IMR-90 (cell line): ENCODE results near the gene BRSK1. TPM values are rescaled to one million over a fixed set of nuclear protein-coding genes. Genes with fewer than 3 reads are reported as not detected.

Experiments
- ATAC-seq: fragments of 200-7000 bp; cut with Tn5 transposase; 2 replicates; pipeline ENCODE4 v1.9.1; 2020; ENCODE audit warnings: low read depth, mild to moderate bottlenecking, moderate library complexity
- BruUV-seq: library from RNA; stranded (reverse); fragments of 400-500 nt; replicated peaks from 2 replicates; lab custom pipeline; 2021; lab: Mats Ljungman, UMichigan
- CTCF ChIA-PET: fragments of 300-600 bp; formaldehyde crosslinking; extraction: SDS; loops from one replicate; lab custom pipeline; 2021; ENCODE audit warnings: antibody characterized with exemption; lab: Yijun Ruan, JAX
- POLR2A ChIA-PET: fragments of 300-600 bp; sonication (Branson Sonifier 250); formaldehyde crosslinking; loops from one replicate; lab custom pipeline; 2022; ENCODE audit warnings: antibody characterized with exemption; ENCODE audit not compliant: unreplicated experiment; lab: Charles Lee
- DNase-seq: peaks from one replicate; pipeline ENCODE4 v3.0.0; 2013
- H2AFZ ChIP-seq: replicated peaks from 2 replicates; pipeline ENCODE3; 2013; ENCODE audit warnings: low read length, mild to moderate bottlenecking; ENCODE audit not compliant: poor library complexity
- H2AK5ac ChIP-seq: 2 replicates; pipeline ENCODE4 v1.6.1; 2013; ENCODE audit warnings: low read depth, low read length, inconsistent platforms
- H2AK9ac ChIP-seq: replicated peaks from 2 replicates; pipeline ENCODE3; 2013; ENCODE audit warnings: mild to moderate bottlenecking, low read depth, low read length, moderate library complexity; ENCODE audit not compliant: poor library complexity
- H2BK120ac ChIP-seq: 2 replicates; pipeline ENCODE4 v1.6.1; 2013; ENCODE audit warnings: low read depth, low read length, inconsistent platforms
- H2BK15ac ChIP-seq: 3 replicates; pipeline ENCODE4 v1.6.1; 2013; ENCODE audit warnings: low read depth, low read length, inconsistent platforms
- H2BK20ac ChIP-seq: 2 replicates; pipeline ENCODE4 v1.6.1; 2013; ENCODE audit warnings: low read depth, mild to moderate bottlenecking, inconsistent platforms, low read length, moderate library complexity
- H2BK5ac ChIP-seq: 2 replicates; pipeline ENCODE4 v1.6.1; 2013; ENCODE audit warnings: mild to moderate bottlenecking, low read depth, low read length, inconsistent platforms; ENCODE audit not compliant: poor library complexity, severe bottlenecking
- H3K14ac ChIP-seq: replicated peaks from 2 replicates; pipeline ENCODE4 v1.6.1; 2013; ENCODE audit warnings: low read depth, low read length, inconsistent platforms
- H3K18ac ChIP-seq: 2 replicates; pipeline ENCODE4 v1.6.1; 2013; ENCODE audit warnings: low read depth, low read length, control low read depth
- H3K23ac ChIP-seq: 2 replicates; pipeline ENCODE4 v1.6.1; 2013; ENCODE audit warnings: low read depth, low read length, inconsistent platforms
- H3K27ac ChIP-seq: 2 replicates; pipeline ENCODE4 v1.5.1; 2013; ENCODE audit warnings: mild to moderate bottlenecking, control low read depth, low read length; ENCODE audit not compliant: insufficient read depth
- H3K27me3 ChIP-seq: 2 replicates; pipeline ENCODE4 v1.6.1; 2013; ENCODE audit warnings: low read length; ENCODE audit not compliant: control insufficient read depth, insufficient read depth
- H3K36me3 ChIP-seq: 2 replicates; pipeline ENCODE4 v1.6.1; 2013; ENCODE audit warnings: low read length, mixed read lengths; ENCODE audit not compliant: control insufficient read depth, insufficient read depth
- H3K4ac ChIP-seq: 2 replicates; pipeline ENCODE4 v1.6.1; 2013; ENCODE audit warnings: low read depth, low read length, inconsistent platforms
- H3K4me1 ChIP-seq: 2 replicates; pipeline ENCODE4 v1.6.1; 2013; ENCODE audit warnings: low read length, mixed read lengths; ENCODE audit not compliant: control insufficient read depth, insufficient read depth
- H3K4me2 ChIP-seq: 2 replicates; pipeline ENCODE4 v1.6.1; 2013; ENCODE audit warnings: low read depth, mild to moderate bottlenecking, control low read depth, low read length, moderate library complexity
- H3K4me3 ChIP-seq: 2 replicates; pipeline ENCODE4 v1.5.1; 2013; ENCODE audit warnings: low read depth, mild to moderate bottlenecking, control low read depth, low read length, moderate library complexity; ENCODE audit not compliant: insufficient read depth
- H3K56ac ChIP-seq: 2 replicates; pipeline ENCODE4 v1.6.1; 2013; ENCODE audit warnings: low read length, inconsistent platforms; ENCODE audit not compliant: insufficient read depth; ENCODE audit errors: extremely low read depth
- H3K79me1 ChIP-seq, 2 experiments: 2 replicates each; pipeline ENCODE4 v1.6.1; 2013; ENCODE audit warnings: low read length in 2 of 2, inconsistent platforms in 1 of 2, low read depth in 1 of 2
- H3K9ac ChIP-seq: 2 replicates; pipeline ENCODE4 v1.6.1; 2013; ENCODE audit warnings: low read depth, low read length, control low read depth
- H3K9me1 ChIP-seq: 2 replicates; pipeline ENCODE4 v1.6.1; 2013; ENCODE audit warnings: low read length, inconsistent platforms; ENCODE audit not compliant: insufficient read depth
- H3K9me3 ChIP-seq: 2 replicates; pipeline ENCODE4 v1.6.1; 2013; ENCODE audit warnings: low read length; ENCODE audit not compliant: control insufficient read depth, insufficient read depth
- H4K20me1 ChIP-seq: 2 replicates; pipeline ENCODE4 v1.6.1; 2013; ENCODE audit warnings: low read length, inconsistent platforms; ENCODE audit not compliant: insufficient read depth
- H4K5ac ChIP-seq: 2 replicates; pipeline ENCODE4 v1.6.1; 2013; ENCODE audit warnings: mild to moderate bottlenecking, low read depth, low read length, control low read depth
- H4K8ac ChIP-seq, 2 experiments: 2 replicates each; pipeline ENCODE4 v1.6.1; 2013; ENCODE audit warnings: low read depth in 2 of 2, low read length in 2 of 2, control low read depth in 1 of 2, inconsistent platforms in 1 of 2
- H4K91ac ChIP-seq: 2 replicates; pipeline ENCODE4 v1.6.1; 2013; ENCODE audit warnings: low read depth, low read length, inconsistent platforms; ENCODE audit not compliant: insufficient read depth
- BHLHE40 ChIP-seq: fragments of 150-350 bp; IDR thresholded peaks from 2 replicates; pipeline ENCODE4 v1.6.1; 2016; ENCODE audit warnings: mild to moderate bottlenecking, low read depth, low read length
- CHD1 ChIP-seq: IDR thresholded peaks from 2 replicates; pipeline ENCODE4 v1.6.1; 2012; ENCODE audit warnings: low read depth, low read length, improper control_type of control experiment
- FOS ChIP-seq: fragments of 150-350 bp; IDR thresholded peaks from 2 replicates; pipeline ENCODE4 v1.6.1; 2016; ENCODE audit warnings: low read depth, low read length
- MAFK ChIP-seq: IDR thresholded peaks from 2 replicates; pipeline ENCODE4 v1.6.1; 2012; ENCODE audit warnings: low read depth, low read length, improper control_type of control experiment
- MAZ ChIP-seq: IDR thresholded peaks from 2 replicates; pipeline ENCODE4 v1.6.1; 2012; ENCODE audit warnings: low read depth, mild to moderate bottlenecking, low read length, improper control_type of control experiment, moderate library complexity, borderline replicate concordance
- MXI1 ChIP-seq: IDR thresholded peaks from 2 replicates; pipeline ENCODE4 v1.6.1; 2012; ENCODE audit warnings: low read depth, mild to moderate bottlenecking, low read length, moderate library complexity, borderline replicate concordance
- NFE2L2 ChIP-seq: fragments of 150-350 bp; IDR thresholded peaks from 2 replicates; pipeline ENCODE4 v1.6.1; 2016; ENCODE audit warnings: low read depth, mild to moderate bottlenecking, low read length
- POLR2A ChIP-seq: IDR thresholded peaks from 2 replicates; pipeline ENCODE4 v1.6.1; 2012; ENCODE audit warnings: mild to moderate bottlenecking, low read depth, low read length
- RAD21 ChIP-seq: IDR thresholded peaks from 2 replicates; pipeline ENCODE4 v1.6.1; 2012; ENCODE audit warnings: low read length, improper control_type of control experiment
- RFX5 ChIP-seq: IDR thresholded peaks from 2 replicates; pipeline ENCODE4 v1.8.0; 2012; ENCODE audit warnings: low read depth, mild to moderate bottlenecking, low read length, moderate library complexity
- SMC3 ChIP-seq: fragments of 150-350 bp; IDR thresholded peaks from 2 replicates; pipeline ENCODE4 v1.6.1; 2016; ENCODE audit warnings: low read depth, mild to moderate bottlenecking, antibody characterized with exemption, low read length, moderate library complexity
- WGBS, 2 experiments: methylation state at CpG; one replicate each; pipeline versions ENCODE4 v1.1.5 to v1.1.7; 2013; ENCODE audit warnings: missing lambda C conversion rate in 2 of 2; ENCODE audit not compliant: insufficient read length in 1 of 2; ENCODE audit errors: extremely low coverage in 2 of 2; 5-methylcytosine and 5-hydroxymethylcytosine counted together
- dilution Hi-C: fragments of 300-500 bp; cut with HindIII; formaldehyde crosslinking; loops from one replicate; pipeline ENCODE4 v1.14.3; 2018; ENCODE audit warnings: low sequenced_read_pairs; ENCODE audit not compliant: unreplicated experiment
- in situ Hi-C: fragments of 300-500 bp; cut with MboI; formaldehyde crosslinking; loops from 3 replicates; pipeline ENCODE4 v1.14.3; 2019; ENCODE audit warnings: low sequenced_read_pairs, inconsistent platforms, mixed read lengths
- intact Hi-C: fragments of 100-400 bp; cut with micrococcal nuclease; formaldehyde crosslinking; loops from 2 replicates; pipeline ENCODE4 v1.10.0; 2022
- polyA plus RNA-seq, 3 experiments: library from polyadenylated mRNA; depleted of rRNA; stranded (reverse); fragments of >200 nt; gene quantifications; 2 replicates each; pipeline ENCODE4 v1.2.3, GENCODE V29; 2012; ENCODE audit warnings: low replicate concordance in 1 of 3
- total RNA-seq: library from RNA; depleted of rRNA; stranded (reverse); fragments of >200 nt; gene quantifications from 2 replicates; pipeline ENCODE4 v1.2.3, GENCODE V29; 2012
- TF ChIP-seq, protein P1 (sequence below): conservative IDR thresholded peaks from 2 replicates; pipeline ENCODE4 v1.5.1; 2012; ENCODE audit warnings: mild to moderate bottlenecking, low read depth, low read length, improper control_type of control experiment
- TF ChIP-seq, protein P2 (sequence below): fragments of 150-350 bp; IDR thresholded peaks from 2 replicates; pipeline ENCODE4 v1.6.1; 2017; ENCODE audit warnings: mild to moderate bottlenecking, antibody characterized with exemption, low read length, low read depth

Gene BRSK1
- total and polyA plus RNA-seq, 2 of the 4 experiments (the other 2 are of a cell fraction): 2.5 to 22.3 TPM

DNA sequence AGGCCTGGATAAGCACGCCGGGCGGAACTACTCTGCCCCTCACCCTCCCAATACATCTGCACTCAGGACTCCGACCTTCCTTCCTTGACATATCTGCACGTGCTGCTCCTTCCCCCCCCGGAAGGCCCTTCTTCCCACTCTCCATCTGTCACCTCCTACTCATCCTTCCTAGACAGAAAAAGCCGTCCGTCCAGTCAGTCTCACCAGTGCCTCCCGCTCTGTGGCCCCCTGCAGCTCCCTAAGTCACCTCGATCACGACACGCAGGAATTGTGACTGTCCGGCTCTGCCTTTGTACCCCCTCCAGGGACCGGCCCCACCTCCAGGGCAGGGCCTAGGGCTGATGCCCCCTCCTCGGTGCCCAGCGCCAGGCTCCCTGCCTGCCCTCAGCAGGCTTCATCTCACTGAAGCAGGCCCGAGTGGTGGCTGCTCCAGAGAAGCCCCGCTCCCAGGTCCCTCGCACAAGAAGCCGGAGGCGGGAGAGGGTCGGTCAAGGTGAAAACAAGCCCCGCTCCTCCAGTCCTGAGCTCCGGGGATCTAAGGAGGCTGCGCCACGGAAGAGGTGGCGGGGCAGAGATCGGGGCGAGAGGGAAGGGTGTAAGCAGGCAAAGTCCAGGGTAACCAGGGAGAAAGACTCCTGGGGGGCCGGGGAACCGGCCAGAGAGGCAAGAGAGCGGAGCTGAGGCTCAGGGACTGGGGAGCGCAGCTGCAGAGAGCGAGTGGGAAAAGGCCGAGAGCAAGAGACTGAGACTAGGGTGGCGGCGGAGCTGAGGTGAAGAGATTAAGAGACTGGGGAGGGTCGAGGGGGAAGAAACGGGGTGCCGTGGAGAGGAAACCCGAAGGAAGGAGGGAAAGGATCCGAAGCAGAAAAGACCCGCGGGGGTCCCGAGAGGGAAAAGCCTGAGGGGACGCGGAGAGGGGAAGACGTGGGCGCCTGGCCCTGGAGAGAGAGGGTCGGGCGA lies 26.1 kb upstream of the BRSK1 start:
- Histone ChIP-seq H3K36me3 (peaks cover 1% of the 10 kb centered on the region; the same call in 1 of the 2 replicates), H3K79me1 (peaks cover 0 to 57% of the 10 kb centered on the region in 2 experiments; a peak in 2 of 4 replicates), H4K8ac (no peak overlapping the region; a peak in 2 of 4 replicates), H3K18ac (no peak overlapping the region), H3K9me1 (peaks cover 21% of the 10 kb centered on the region), H3K9ac (peak overlapping the region; percentile 68), H2AFZ (peak overlapping the region; percentile 68), H3K4me2 (peak overlapping the region; percentile 92), H3K27ac (peak overlapping the region; percentile 69), H2BK5ac (no peak overlapping the region), H3K4ac (peak overlapping the region; percentile 1), H3K4me1 (peaks cover 16% of the 10 kb centered on the region), H3K56ac (no peak overlapping the region), H2AK5ac (peak overlapping the region; percentile 33; the same call in 1 of the 2 replicates), H4K20me1 (peaks cover 55% of the 10 kb centered on the region), H4K91ac (no peak overlapping the region), H2AK9ac (peak overlapping the region; percentile 94), H3K4me3 (peak overlapping the region; percentile 68), H2BK20ac (no peak overlapping the region), H4K5ac (no peak overlapping the region), H2BK120ac (no peak overlapping the region), H2BK15ac (no peak overlapping the region), H3K9me3 (no peaks in the 10 kb centered on the region), H3K27me3 (no peaks in the 10 kb centered on the region), H3K23ac (peak overlapping the region; percentile 71), H3K14ac (0 out of 2 replicates have a peak overlapping the region, but pooled peaks have one; percentile 33)
- ChIA-PET CTCF (no interaction called here), POLR2A (interaction anchor here (0.6 to 1.5 kb wide), 3 partner anchors 12 to 1002 kb away, joined by 3 to 5 read pairs (median 4); partner anchors contain the start of gene HSPBP1)
- intact Hi-C loops (loop anchor here (2.0 kb wide), 1 partner anchor 161 kb away; no protein-coding TSS in a partner anchor), dilution Hi-C loops (no loop called here), in situ Hi-C loops (loop anchor here (5.0 kb wide), 1 partner anchor 35 kb away; no protein-coding TSS in a partner anchor)
- ATAC-seq (no peak), DNase-seq (peak; percentile 32)
- WGBS, 2 experiments: 3% methylated on average over 30 of the region's 51 CpGs; no CpG with 5 or more reads in 1 of the 2 experiments
- BruUV-seq: no TSS peak
- TF ChIP-seq, protein P1, sequence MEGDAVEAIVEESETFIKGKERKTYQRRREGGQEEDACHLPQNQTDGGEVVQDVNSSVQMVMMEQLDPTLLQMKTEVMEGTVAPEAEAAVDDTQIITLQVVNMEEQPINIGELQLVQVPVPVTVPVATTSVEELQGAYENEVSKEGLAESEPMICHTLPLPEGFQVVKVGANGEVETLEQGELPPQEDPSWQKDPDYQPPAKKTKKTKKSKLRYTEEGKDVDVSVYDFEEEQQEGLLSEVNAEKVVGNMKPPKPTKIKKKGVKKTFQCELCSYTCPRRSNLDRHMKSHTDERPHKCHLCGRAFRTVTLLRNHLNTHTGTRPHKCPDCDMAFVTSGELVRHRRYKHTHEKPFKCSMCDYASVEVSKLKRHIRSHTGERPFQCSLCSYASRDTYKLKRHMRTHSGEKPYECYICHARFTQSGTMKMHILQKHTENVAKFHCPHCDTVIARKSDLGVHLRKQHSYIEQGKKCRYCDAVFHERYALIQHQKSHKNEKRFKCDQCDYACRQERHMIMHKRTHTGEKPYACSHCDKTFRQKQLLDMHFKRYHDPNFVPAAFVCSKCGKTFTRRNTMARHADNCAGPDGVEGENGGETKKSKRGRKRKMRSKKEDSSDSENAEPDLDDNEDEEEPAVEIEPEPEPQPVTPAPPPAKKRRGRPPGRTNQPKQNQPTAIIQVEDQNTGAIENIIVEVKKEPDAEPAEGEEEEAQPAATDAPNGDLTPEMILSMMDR: no peak
- no peak for TF ChIP-seq CHD1
- TF ChIP-seq FOS: no peak
- peak; percentile 97 for TF ChIP-seq MXI1
- no peak for TF ChIP-seq POLR2A
- no peak for TF ChIP-seq RFX5
- no peak for TF ChIP-seq SMC3
- no peak for TF ChIP-seq NFE2L2
- TF ChIP-seq MAFK: no peak
- TF ChIP-seq, protein P2, sequence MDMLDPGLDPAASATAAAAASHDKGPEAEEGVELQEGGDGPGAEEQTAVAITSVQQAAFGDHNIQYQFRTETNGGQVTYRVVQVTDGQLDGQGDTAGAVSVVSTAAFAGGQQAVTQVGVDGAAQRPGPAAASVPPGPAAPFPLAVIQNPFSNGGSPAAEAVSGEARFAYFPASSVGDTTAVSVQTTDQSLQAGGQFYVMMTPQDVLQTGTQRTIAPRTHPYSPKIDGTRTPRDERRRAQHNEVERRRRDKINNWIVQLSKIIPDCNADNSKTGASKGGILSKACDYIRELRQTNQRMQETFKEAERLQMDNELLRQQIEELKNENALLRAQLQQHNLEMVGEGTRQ: no peak
- TF ChIP-seq BHLHE40: peak; percentile 88
- TF ChIP-seq RAD21: no peak
- peak; percentile 23; the same call in 1 of the 2 replicates for TF ChIP-seq MAZ
